HepG2 (cell line): Measurements from ENCODE around the gene TPSD1. TPM values are rescaled to one million over a fixed set of nuclear protein-coding genes. Genes with fewer than 3 reads are reported as not detected.

Experiments used
- ATAC-seq: fragments of 200-7000 bp; cut with Tn5 transposase; 3 replicates; pipeline ENCODE4 v1.9.1; 2020; ENCODE audit warnings: mild to moderate bottlenecking, moderate library complexity
- BruUV-seq: library from RNA; stranded (reverse); fragments of 400-500 nt; replicated peaks from 2 replicates; lab custom pipeline; 2021; lab: Mats Ljungman, UMichigan
- CTCF ChIA-PET: fragments of 300-600 bp; formaldehyde crosslinking; extraction: SDS; loops from one replicate; lab custom pipeline; 2021; ENCODE audit warnings: low total read pairs, inconsistent platforms, low intra/inter-chr PET ratio; lab: Yijun Ruan, JAX
- POLR2A ChIA-PET: fragments of 350-600 bp; sonication (Branson Sonifier 250); formaldehyde crosslinking; loops from one replicate; lab custom pipeline; 2020; ENCODE audit warnings: antibody characterized with exemption, inconsistent platforms; lab: Yijun Ruan, JAX
- DNase-seq: peaks from one replicate; pipeline ENCODE4 v3.0.0-alpha.2; 2015; ENCODE audit warnings: low spot score
- FAIRE-seq: peaks from 3 replicates; lab custom pipeline; 2011; peaks lifted over from hg19 to GRCh38; lab: Jason Lieb, UNC
- H2AFZ ChIP-seq: one replicate; pipeline ENCODE4 v1.6.1; 2011; ENCODE audit warnings: low read length, inconsistent platforms
- H3K27ac ChIP-seq: fragments of 300-600 bp; 3 replicates; pipeline ENCODE4 v1.8.0; 2011; ENCODE audit warnings: mixed run types, mild to moderate bottlenecking, mixed read lengths, low read length, inconsistent platforms; ENCODE audit not compliant: insufficient read depth; ENCODE audit errors: extremely low read length
- H3K27me3 ChIP-seq, 2 experiments: fragments of 200-600 bp in 1 of 2; 2 replicates in 1 of 2; 3 replicates in 1 of 2; pipeline versions ENCODE4 v1.6.0 to v1.8.0; 2011; ENCODE audit warnings: low read length in 2 of 2, mild to moderate bottlenecking in 2 of 2, moderate library complexity in 2 of 2, inconsistent platforms in 1 of 2; ENCODE audit not compliant: insufficient read depth in 2 of 2, control insufficient read depth in 1 of 2
- H3K36me3 ChIP-seq, 2 experiments: fragments of 200-600 bp in 1 of 2; replicated peaks in 1 of 2; 2 replicates in 1 of 2; 3 replicates in 1 of 2; pipeline versions ENCODE4 v1.5.1 to v1.8.0; 2011; ENCODE audit warnings: low read length in 2 of 2, inconsistent platforms in 1 of 2; ENCODE audit not compliant: insufficient read depth in 2 of 2, control insufficient read depth in 1 of 2
- H3K4me1 ChIP-seq: 2 replicates; pipeline ENCODE4 v1.5.1; 2012; ENCODE audit warnings: low read length, inconsistent platforms; ENCODE audit not compliant: insufficient read depth
- H3K4me2 ChIP-seq: 2 replicates; pipeline ENCODE4 v1.6.0; 2011; ENCODE audit warnings: low read depth, low read length, inconsistent platforms
- H3K4me3 ChIP-seq, 3 experiments: fragments of 200-600 bp in 1 of 3; sonication (generic), shearing (Covaris generic) in 1 of 3; replicated peaks in 1 of 3; 2 replicates each; pipeline ENCODE4 v1.5.1; 2011 to 2016; ENCODE audit warnings: low read length in 3 of 3, inconsistent platforms in 2 of 3, low read depth in 2 of 3, mild to moderate bottlenecking in 2 of 3, control low read depth in 1 of 3, mixed read lengths in 1 of 3; ENCODE audit not compliant: insufficient read depth in 1 of 3
- H3K79me2 ChIP-seq: one replicate; pipeline ENCODE4 v1.6.1; 2011; ENCODE audit warnings: low read length, inconsistent platforms; ENCODE audit not compliant: insufficient read depth
- H3K9ac ChIP-seq: 2 replicates; pipeline ENCODE4 v1.6.0; 2011; ENCODE audit warnings: mild to moderate bottlenecking, low read depth, low read length, inconsistent platforms; ENCODE audit not compliant: insufficient read depth
- H3K9me3 ChIP-seq: 2 replicates; pipeline ENCODE4 v1.5.1; 2012; ENCODE audit warnings: mild to moderate bottlenecking, low read length
- H4K20me1 ChIP-seq: 2 replicates; pipeline ENCODE4 v1.6.0; 2011; ENCODE audit warnings: inconsistent platforms, mild to moderate bottlenecking, low read length, moderate library complexity; ENCODE audit not compliant: insufficient read depth
- AHR ChIP-seq: IDR thresholded peaks from 2 replicates; pipeline ENCODE4 v1.6.1; 2018; ENCODE audit warnings: missing genetic modification reagents, missing compliant biosample characterization
- ATF1 ChIP-seq: IDR thresholded peaks from 2 replicates; pipeline ENCODE4 v1.6.1; 2016; ENCODE audit warnings: mild to moderate bottlenecking, control low read depth
- FOXP1 ChIP-seq, 2 experiments: fragments of 450-650 bp in 1 of 2; IDR thresholded peaks; 2 replicates each; pipeline ENCODE4 v1.6.1; 2017 to 2018; ENCODE audit warnings: antibody characterized with exemption in 1 of 2
- KLF13 ChIP-seq: sonication (generic); formaldehyde crosslinking; IDR thresholded peaks from 2 replicates; pipeline ENCODE4 v1.4.0; 2020; ENCODE audit warnings: mild to moderate bottlenecking, missing genetic modification reagents
- NFE2L2 ChIP-seq: fragments of 150-350 bp; IDR thresholded peaks from 2 replicates; pipeline ENCODE4 v1.6.1; 2014; ENCODE audit warnings: low read length
- RCOR2 ChIP-seq: IDR thresholded peaks from 2 replicates; pipeline ENCODE4 v1.6.1; 2016; ENCODE audit warnings: missing biosample characterization, missing genetic modification reagents
- STAT5B ChIP-seq: sonication (generic); formaldehyde crosslinking; IDR thresholded peaks from 2 replicates; pipeline ENCODE4 v1.4.0; 2020; ENCODE audit warnings: missing genetic modification reagents
- ZNF589 ChIP-seq: sonication (generic); formaldehyde crosslinking; conservative IDR thresholded peaks from 2 replicates; pipeline ENCODE4 v1.8.0; 2022; ENCODE audit warnings: mild to moderate bottlenecking, moderate library complexity, missing genetic modification reagents
- WGBS: methylation state at CpG from one replicate; pipeline ENCODE4 v1.1.6; 2017; ENCODE audit warnings: low lambda C conversion rate; 5-methylcytosine and 5-hydroxymethylcytosine counted together
- in situ Hi-C: cut with HindIII; loops from 2 replicates; pipeline ENCODE4 v1.10.0; 2017; ENCODE audit warnings: low pct_unique_long_range_greater_than_20kb; ENCODE audit not compliant: extremely low pct_ligation_motif_present
- intact Hi-C: fragments of 100-400 bp; cut with micrococcal nuclease; formaldehyde crosslinking; loops from one replicate; pipeline ENCODE4 v1.10.0; 2022; ENCODE audit not compliant: unreplicated experiment
- polyA plus RNA-seq, 8 experiments: library from polyadenylated mRNA; depleted of rRNA in 3 of 8; stranded (reverse) in 7 of 8; unstranded in 1 of 8; fragments of >200 nt; fragmentation: Illumina TruSeq in 4 of 8; extraction: Trizol in 4 of 8; gene quantifications; 2 replicates each; pipeline versions ENCODE4 v1.2.1 to v1.2.3, GENCODE V29; 2011 to 2016; ENCODE audit warnings: low read depth in 4 of 8, missing spikeins in 1 of 8, mixed read lengths in 1 of 8; ENCODE audit not compliant: insufficient read depth in 1 of 8
- total RNA-seq, 5 experiments: library from RNA; depleted of rRNA; stranded (reverse); fragments of >200 nt; fragmentation: Illumina TruSeq; extraction: Trizol; gene quantifications; 2 replicates each; pipeline ENCODE4 v1.2.3, GENCODE V29; 2016; ENCODE audit warnings: low read depth in 1 of 5
- TF ChIP-seq, protein P1 (sequence below): sonication (generic); formaldehyde crosslinking; IDR thresholded peaks from 2 replicates; pipeline ENCODE4; 2020; ENCODE audit warnings: missing genetic modification reagents, mild to moderate bottlenecking, borderline replicate concordance
- TF ChIP-seq, protein P2 (sequence below): sonication (generic); formaldehyde crosslinking; IDR thresholded peaks from 2 replicates; pipeline ENCODE4 v1.4.0; 2020; ENCODE audit warnings: missing genetic modification reagents, mild to moderate bottlenecking, borderline replicate concordance
- TF ChIP-seq, protein P3 (sequence below): sonication (generic); formaldehyde crosslinking; IDR thresholded peaks from 2 replicates; pipeline ENCODE4 v1.5.0; 2020; ENCODE audit warnings: missing genetic modification reagents, mild to moderate bottlenecking, borderline replicate concordance
- TF ChIP-seq, protein P4 (sequence below): sonication (generic); formaldehyde crosslinking; IDR thresholded peaks from 2 replicates; pipeline ENCODE4 v1.5.0; 2020; ENCODE audit warnings: missing genetic modification reagents
- TF ChIP-seq, protein P5 (sequence below): sonication (generic); formaldehyde crosslinking; IDR thresholded peaks from 2 replicates; pipeline ENCODE4 v1.8.1; 2023; ENCODE audit warnings: mild to moderate bottlenecking, missing genetic modification reagents

Gene TPSD1
- total and polyA plus RNA-seq, 2 of the 13 experiments (the other 11 are each of a cell fraction or from before 2014, with no cell fraction given) = not detected

DNA sequence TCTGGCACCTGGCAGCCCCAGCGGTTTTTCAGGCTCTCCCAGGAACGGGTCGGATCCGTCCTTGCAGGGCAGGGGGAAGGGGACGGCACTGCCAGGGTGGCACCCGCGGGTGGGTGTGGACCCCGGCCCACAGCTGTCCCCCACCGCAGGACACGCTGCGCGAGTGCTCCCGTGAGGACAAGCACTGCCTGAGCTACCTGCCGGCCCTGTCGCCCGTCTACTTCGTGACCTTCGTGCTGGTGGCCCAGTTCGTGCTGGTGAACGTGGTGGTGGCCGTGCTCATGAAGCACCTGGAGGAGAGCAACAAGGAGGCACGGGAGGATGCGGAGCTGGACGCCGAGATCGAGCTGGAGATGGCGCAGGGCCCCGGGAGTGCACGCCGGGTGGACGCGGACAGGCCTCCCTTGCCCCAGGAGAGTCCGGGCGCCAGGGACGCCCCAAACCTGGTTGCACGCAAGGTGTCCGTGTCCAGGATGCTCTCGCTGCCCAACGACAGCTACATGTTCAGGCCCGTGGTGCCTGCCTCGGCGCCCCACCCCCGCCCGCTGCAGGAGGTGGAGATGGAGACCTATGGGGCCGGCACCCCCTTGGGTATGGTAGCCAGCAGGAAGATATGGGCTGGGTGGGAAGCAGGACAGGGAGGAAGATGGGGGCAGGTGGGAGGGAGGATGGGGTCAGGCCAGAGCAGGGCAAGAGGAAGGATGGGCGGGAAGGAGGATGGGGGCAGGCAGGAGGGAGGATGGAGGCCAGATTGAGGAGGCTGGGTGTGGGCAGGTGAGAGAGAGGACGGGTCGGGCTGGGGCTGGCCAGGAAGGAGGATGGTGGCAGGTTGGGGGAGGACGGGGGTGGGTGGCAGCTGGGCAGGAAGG lies 37.6 kb upstream of the TPSD1 start:
- Histone ChIP-seq H4K20me1 (no peaks in the 10 kb centered on the region), H3K27me3 (peaks cover 0 to 19% of the 10 kb centered on the region in 2 experiments; a peak in 3 of 5 replicates), H3K4me2 (no peak overlapping the region), H3K36me3 (no peaks in the 10 kb centered on the region; a peak in 1 of 5 replicates), H3K9me3 (no peaks in the 10 kb centered on the region), H3K27ac (no peak overlapping the region), H3K4me1 (no peaks in the 10 kb centered on the region), H3K9ac (no peak overlapping the region), H3K79me2 (no peaks in the 10 kb centered on the region), H2AFZ (no peak overlapping the region), H3K4me3 (no peak overlapping the region)
- intact Hi-C loops (no loop called here), in situ Hi-C loops (loop anchor here (25.0 kb wide), 1 partner anchor 406 kb away; the partner anchor contains the start of gene GNG13)
- CTCF ChIA-PET = no interaction called here
- ATAC-seq (no peak), DNase-seq (no peak), FAIRE-seq (no peak)
- no TSS peak for BruUV-seq
- POLR2A ChIA-PET = no interaction called here
- WGBS = 67% methylated on average over 17 of the region's 49 CpGs
- TF ChIP-seq AHR (CRISPR knock-in tag) (no peak), ATF1 (CRISPR knock-in tag) (no peak), NFE2L2 (no peak), RCOR2 (CRISPR knock-in tag) (no peak), KLF13 (CRISPR knock-in tag) (no peak), ZNF589 (CRISPR knock-in tag) (no peak), STAT5B (CRISPR knock-in tag) (no peak), FOXP1 (IDR thresholded peaks at IDR 0.05) (no peak), FOXP1 (CRISPR knock-in tag; IDR thresholded peaks at IDR 0.05) (no peak)
- TF ChIP-seq, protein P1, sequence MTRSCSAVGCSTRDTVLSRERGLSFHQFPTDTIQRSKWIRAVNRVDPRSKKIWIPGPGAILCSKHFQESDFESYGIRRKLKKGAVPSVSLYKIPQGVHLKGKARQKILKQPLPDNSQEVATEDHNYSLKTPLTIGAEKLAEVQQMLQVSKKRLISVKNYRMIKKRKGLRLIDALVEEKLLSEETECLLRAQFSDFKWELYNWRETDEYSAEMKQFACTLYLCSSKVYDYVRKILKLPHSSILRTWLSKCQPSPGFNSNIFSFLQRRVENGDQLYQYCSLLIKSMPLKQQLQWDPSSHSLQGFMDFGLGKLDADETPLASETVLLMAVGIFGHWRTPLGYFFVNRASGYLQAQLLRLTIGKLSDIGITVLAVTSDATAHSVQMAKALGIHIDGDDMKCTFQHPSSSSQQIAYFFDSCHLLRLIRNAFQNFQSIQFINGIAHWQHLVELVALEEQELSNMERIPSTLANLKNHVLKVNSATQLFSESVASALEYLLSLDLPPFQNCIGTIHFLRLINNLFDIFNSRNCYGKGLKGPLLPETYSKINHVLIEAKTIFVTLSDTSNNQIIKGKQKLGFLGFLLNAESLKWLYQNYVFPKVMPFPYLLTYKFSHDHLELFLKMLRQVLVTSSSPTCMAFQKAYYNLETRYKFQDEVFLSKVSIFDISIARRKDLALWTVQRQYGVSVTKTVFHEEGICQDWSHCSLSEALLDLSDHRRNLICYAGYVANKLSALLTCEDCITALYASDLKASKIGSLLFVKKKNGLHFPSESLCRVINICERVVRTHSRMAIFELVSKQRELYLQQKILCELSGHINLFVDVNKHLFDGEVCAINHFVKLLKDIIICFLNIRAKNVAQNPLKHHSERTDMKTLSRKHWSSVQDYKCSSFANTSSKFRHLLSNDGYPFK (CRISPR knock-in tag) = no peak
- TF ChIP-seq, protein P2, sequence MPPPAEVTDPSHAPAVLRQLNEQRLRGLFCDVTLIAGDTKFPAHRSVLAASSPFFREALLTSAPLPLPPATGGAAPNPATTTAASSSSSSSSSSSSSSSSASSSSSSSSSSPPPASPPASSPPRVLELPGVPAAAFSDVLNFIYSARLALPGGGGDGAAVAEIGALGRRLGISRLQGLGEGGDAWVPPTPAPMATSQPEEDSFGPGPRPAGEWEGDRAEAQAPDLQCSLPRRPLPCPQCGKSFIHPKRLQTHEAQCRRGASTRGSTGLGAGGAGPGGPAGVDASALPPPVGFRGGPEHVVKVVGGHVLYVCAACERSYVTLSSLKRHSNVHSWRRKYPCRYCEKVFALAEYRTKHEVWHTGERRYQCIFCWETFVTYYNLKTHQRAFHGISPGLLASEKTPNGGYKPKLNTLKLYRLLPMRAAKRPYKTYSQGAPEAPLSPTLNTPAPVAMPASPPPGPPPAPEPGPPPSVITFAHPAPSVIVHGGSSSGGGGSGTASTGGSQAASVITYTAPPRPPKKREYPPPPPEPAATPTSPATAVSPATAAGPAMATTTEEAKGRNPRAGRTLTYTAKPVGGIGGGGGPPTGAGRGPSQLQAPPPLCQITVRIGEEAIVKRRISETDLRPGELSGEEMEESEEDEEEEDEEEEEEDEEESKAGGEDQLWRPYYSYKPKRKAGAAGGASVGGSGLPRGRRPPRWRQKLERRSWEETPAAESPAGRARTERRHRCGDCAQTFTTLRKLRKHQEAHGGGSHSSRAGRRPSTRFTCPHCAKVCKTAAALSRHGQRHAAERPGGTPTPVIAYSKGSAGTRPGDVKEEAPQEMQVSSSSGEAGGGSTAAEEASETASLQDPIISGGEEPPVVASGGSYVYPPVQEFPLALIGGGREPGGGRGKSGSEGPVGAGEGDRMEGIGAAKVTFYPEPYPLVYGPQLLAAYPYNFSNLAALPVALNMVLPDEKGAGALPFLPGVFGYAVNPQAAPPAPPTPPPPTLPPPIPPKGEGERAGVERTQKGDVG (CRISPR knock-in tag) = no peak
- TF ChIP-seq, protein P3, sequence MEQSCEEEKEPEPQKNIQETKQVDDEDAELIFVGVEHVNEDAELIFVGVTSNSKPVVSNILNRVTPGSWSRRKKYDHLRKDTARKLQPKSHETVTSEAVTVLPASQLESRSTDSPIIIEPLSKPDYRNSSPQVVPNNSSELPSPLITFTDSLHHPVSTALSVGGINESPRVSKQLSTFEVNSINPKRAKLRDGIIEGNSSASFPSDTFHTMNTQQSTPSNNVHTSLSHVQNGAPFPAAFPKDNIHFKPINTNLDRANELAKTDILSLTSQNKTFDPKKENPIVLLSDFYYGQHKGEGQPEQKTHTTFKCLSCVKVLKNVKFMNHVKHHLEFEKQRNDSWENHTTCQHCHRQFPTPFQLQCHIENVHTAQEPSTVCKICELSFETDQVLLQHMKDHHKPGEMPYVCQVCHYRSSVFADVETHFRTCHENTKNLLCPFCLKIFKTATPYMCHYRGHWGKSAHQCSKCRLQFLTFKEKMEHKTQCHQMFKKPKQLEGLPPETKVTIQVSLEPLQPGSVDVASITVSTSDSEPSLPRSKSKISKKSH (CRISPR knock-in tag) = no peak
- TF ChIP-seq, protein P4, sequence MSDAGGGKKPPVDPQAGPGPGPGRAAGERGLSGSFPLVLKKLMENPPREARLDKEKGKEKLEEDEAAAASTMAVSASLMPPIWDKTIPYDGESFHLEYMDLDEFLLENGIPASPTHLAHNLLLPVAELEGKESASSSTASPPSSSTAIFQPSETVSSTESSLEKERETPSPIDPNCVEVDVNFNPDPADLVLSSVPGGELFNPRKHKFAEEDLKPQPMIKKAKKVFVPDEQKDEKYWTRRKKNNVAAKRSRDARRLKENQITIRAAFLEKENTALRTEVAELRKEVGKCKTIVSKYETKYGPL = no peak
- TF ChIP-seq, protein P5, sequence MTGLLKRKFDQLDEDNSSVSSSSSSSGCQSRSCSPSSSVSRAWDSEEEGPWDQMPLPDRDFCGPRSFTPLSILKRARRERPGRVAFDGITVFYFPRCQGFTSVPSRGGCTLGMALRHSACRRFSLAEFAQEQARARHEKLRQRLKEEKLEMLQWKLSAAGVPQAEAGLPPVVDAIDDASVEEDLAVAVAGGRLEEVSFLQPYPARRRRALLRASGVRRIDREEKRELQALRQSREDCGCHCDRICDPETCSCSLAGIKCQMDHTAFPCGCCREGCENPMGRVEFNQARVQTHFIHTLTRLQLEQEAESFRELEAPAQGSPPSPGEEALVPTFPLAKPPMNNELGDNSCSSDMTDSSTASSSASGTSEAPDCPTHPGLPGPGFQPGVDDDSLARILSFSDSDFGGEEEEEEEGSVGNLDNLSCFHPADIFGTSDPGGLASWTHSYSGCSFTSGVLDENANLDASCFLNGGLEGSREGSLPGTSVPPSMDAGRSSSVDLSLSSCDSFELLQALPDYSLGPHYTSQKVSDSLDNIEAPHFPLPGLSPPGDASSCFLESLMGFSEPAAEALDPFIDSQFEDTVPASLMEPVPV (CRISPR knock-in tag) = no peak
